ENCODE measurements around the gene NUP50. TPM values are rescaled to one million over a fixed set of nuclear protein-coding genes. Genes with fewer than 3 reads are reported as not detected.

The NUP50 gene
- total RNA-seq, 1 donor from 2014 or later: 44.1 TPM

DNA sequence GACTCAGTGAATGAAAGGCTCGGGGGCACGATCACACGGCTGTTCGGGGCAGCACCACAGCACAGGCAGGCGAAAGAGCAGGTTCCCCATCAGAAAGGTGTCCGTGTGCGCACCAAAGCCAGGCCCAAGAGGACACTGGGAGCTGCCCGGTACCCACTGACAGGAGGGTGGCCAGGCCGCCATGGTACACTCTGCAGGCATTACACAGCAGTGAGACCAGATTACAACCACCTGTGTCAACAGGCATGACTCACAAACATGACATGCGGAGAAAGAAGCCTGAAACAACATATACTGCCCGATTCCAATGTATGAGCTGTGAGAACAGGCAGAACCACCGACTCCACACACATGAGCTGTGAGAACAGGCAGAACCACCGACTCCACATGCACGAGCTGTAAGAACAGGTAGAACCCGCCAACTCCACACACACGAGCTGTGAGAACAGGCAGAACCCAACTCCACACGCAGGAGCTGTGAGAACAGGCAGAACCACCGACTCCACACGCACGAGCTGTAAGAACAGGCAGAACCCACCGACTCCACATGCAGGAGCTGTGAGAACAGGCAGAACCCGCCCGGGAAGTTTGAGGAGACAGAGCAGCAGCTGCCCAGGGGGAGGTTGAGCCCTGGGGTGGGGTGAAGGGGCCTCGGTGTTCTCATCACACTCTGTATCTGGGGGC, 44.4 kb downstream of the NUP50 start:
- Mint-ChIP-seq H3K27ac (ENCODE audit: unreplicated experiment) (peak overlapping the region; percentile 92), H3K36me3 (ENCODE audit: unreplicated experiment) (peaks cover 3% of the 10 kb centered on the region), H3K9me3 (ENCODE audit: unreplicated experiment) (no peaks in the 10 kb centered on the region), H3K4me3 (ENCODE audit: unreplicated experiment) (peak overlapping the region; percentile 29), H3K4me1 (ENCODE audit: unreplicated experiment) (peaks cover 50% of the 10 kb centered on the region), H3K27me3 (ENCODE audit: unreplicated experiment) (no peaks in the 10 kb centered on the region)
- TF ChIP-seq CTCF (IDR thresholded peaks at IDR 0.05): no peak
- DNase-seq (ENCODE audit: extremely low spot score, unreplicated experiment): no peak

- Mint-ChIP-seq H3K4me1 (ENCODE audit: unreplicated experiment) (peaks cover 55% of the 10 kb centered on the region), H3K9me3 (ENCODE audit: unreplicated experiment) (no peaks in the 10 kb centered on the region), H3K4me3 (ENCODE audit: unreplicated experiment) (no peak overlapping the region), H3K27ac (ENCODE audit: unreplicated experiment) (peak overlapping the region; percentile 92), H3K27me3 (ENCODE audit: unreplicated experiment) (no peaks in the 10 kb centered on the region), H3K36me3 (ENCODE audit: unreplicated experiment) (peaks cover 3% of the 10 kb centered on the region)
- DNase-seq (ENCODE audit: extremely low spot score, unreplicated experiment): no peak
- no peak for TF ChIP-seq CTCF (IDR thresholded peaks at IDR 0.05)
These were observed 44.9 kb downstream of the NUP50 start for GRCh38 chr22:45208696-45208992.

GRCh38 chr22:45208993-45209838, 45.5 kb downstream of the NUP50 start:
- Mint-ChIP-seq H3K4me1 (ENCODE audit: unreplicated experiment) (peaks cover 55% of the 10 kb centered on the region), H3K4me3 (ENCODE audit: unreplicated experiment) (peak overlapping the region; percentile 42), H3K9me3 (ENCODE audit: unreplicated experiment) (no peaks in the 10 kb centered on the region), H3K36me3 (ENCODE audit: unreplicated experiment) (peaks cover 3% of the 10 kb centered on the region), H3K27ac (ENCODE audit: unreplicated experiment) (peak overlapping the region; percentile 92), H3K27me3 (ENCODE audit: unreplicated experiment) (no peaks in the 10 kb centered on the region)
- peak; percentile 73 for TF ChIP-seq CTCF (IDR thresholded peaks at IDR 0.05)
- peak; percentile 85 for DNase-seq (ENCODE audit: extremely low spot score, unreplicated experiment)

DNA sequence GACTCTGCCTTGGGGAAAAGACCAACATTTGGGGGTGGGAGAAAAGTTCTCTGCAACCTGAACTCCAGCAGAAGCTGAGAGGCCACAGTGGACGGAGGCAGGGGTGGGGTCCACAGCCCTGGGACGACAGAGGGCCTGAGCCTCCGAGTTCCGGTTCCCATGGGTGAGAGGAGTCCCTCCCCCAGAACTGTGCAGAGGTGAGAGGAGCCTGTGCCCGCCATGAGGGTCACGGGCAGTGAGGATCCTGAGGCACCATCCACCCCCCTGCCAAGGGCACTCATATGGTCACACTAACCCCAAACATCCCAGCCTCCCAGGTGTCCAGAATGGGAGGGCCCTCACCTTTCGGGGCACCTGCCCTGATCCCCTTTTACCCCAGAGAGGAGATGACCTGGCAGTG, 46.4 kb downstream of the NUP50 start:
- Mint-ChIP-seq H3K27me3 (ENCODE audit: unreplicated experiment) (no peaks in the 10 kb centered on the region), H3K27ac (ENCODE audit: unreplicated experiment) (peak overlapping the region; percentile 91), H3K4me3 (ENCODE audit: unreplicated experiment) (no peak overlapping the region), H3K36me3 (ENCODE audit: unreplicated experiment) (peaks cover 3% of the 10 kb centered on the region), H3K9me3 (ENCODE audit: unreplicated experiment) (no peaks in the 10 kb centered on the region), H3K4me1 (ENCODE audit: unreplicated experiment) (peaks cover 55% of the 10 kb centered on the region)
- no peak for DNase-seq (ENCODE audit: extremely low spot score, unreplicated experiment)
- TF ChIP-seq CTCF (IDR thresholded peaks at IDR 0.05): no peak

- Mint-ChIP-seq H3K27me3 (ENCODE audit: unreplicated experiment) (no peaks in the 10 kb centered on the region), H3K27ac (ENCODE audit: unreplicated experiment) (peak overlapping the region; percentile 91), H3K4me3 (ENCODE audit: unreplicated experiment) (peak overlapping the region; percentile 64), H3K36me3 (ENCODE audit: unreplicated experiment) (peaks cover 3% of the 10 kb centered on the region), H3K4me1 (ENCODE audit: unreplicated experiment) (peaks cover 55% of the 10 kb centered on the region), H3K9me3 (ENCODE audit: unreplicated experiment) (no peaks in the 10 kb centered on the region)
- no peak for TF ChIP-seq CTCF (IDR thresholded peaks at IDR 0.05)
- no peak for DNase-seq (ENCODE audit: extremely low spot score, unreplicated experiment)
These were observed 46.9 kb downstream of the NUP50 start for GRCh38 chr22:45210577-45210976.
